ENCODE data around the gene HGF. TPM values are rescaled to one million over a fixed set of nuclear protein-coding genes. Genes with fewer than 3 reads are reported as not detected.

Gene HGF
- total and polyA plus RNA-seq, 2 experiments from 2014 or later: 13.4 to 33.2 TPM

DNA sequence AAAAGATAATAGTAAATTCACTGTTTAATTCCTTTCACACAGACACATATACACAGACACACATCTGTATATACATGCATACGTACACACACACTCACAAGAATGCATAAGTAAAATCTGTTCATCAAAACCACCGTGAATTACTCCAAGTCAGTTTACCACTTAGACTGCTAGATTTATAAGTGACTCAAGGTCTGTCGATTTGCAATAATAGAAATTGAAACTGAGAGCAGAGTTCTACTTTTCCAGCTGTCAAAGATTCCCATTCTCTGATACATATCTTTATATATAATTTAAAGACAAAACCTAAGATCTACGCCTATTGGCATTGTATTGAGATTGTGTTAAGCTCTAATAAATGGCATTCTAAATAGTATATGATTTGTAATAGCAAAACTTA is 9.9 kb upstream of the HGF start:
- no peak overlapping the region for H3K4me3 ChIP-seq
- H3K4me1 ChIP-seq (ENCODE audit: insufficient read depth): no peaks in the 10 kb centered on the region
- DNase-seq (ENCODE audit: low spot score): no peak
- H3K36me3 ChIP-seq (replicated peaks; ENCODE audit: insufficient read depth, low read depth): no peaks in the 10 kb centered on the region
- no peaks in the 10 kb centered on the region for H4K20me1 ChIP-seq (ENCODE audit: insufficient read depth, poor library complexity, severe bottlenecking)
- 96% methylated on average over 4 of the region's 4 CpGs for WGBS (ENCODE audit: low lambda C conversion rate, missing lambda C conversion rate)
- H3K9me2 ChIP-seq (replicated peaks; ENCODE audit: insufficient read depth): no peaks in the 10 kb centered on the region
- no peaks in the 10 kb centered on the region for H3K79me2 ChIP-seq
- H2AFZ ChIP-seq: no peak overlapping the region
- no peak overlapping the region for H3K4me2 ChIP-seq
- no peaks in the 10 kb centered on the region for H3K27me3 ChIP-seq
- no peak overlapping the region for H3K27ac ChIP-seq
- no peak for TF ChIP-seq EZH2phosphoT487 (IDR thresholded peaks at IDR 0.05; ENCODE audit: low read depth, severe bottlenecking, unreplicated experiment)
- TF ChIP-seq, protein P1, sequence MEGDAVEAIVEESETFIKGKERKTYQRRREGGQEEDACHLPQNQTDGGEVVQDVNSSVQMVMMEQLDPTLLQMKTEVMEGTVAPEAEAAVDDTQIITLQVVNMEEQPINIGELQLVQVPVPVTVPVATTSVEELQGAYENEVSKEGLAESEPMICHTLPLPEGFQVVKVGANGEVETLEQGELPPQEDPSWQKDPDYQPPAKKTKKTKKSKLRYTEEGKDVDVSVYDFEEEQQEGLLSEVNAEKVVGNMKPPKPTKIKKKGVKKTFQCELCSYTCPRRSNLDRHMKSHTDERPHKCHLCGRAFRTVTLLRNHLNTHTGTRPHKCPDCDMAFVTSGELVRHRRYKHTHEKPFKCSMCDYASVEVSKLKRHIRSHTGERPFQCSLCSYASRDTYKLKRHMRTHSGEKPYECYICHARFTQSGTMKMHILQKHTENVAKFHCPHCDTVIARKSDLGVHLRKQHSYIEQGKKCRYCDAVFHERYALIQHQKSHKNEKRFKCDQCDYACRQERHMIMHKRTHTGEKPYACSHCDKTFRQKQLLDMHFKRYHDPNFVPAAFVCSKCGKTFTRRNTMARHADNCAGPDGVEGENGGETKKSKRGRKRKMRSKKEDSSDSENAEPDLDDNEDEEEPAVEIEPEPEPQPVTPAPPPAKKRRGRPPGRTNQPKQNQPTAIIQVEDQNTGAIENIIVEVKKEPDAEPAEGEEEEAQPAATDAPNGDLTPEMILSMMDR (IDR thresholded peaks at IDR 0.05; ENCODE audit: poor library complexity): no peak
- TF ChIP-seq EZH2 (IDR thresholded peaks at IDR 0.05; ENCODE audit: borderline replicate concordance): no peak
- H3K9me3 ChIP-seq (ENCODE audit: low read depth): no peaks in the 10 kb centered on the region

GRCh38 chr7:81777697-81778096 is 7.8 kb upstream of the HGF start:
- Histone ChIP-seq H4K20me1 (ENCODE audit: insufficient read depth, poor library complexity, severe bottlenecking) (no peaks in the 10 kb centered on the region), H3K27ac (no peak overlapping the region), H3K4me3 (no peak overlapping the region), H3K27me3 (no peaks in the 10 kb centered on the region), H3K9me3 (ENCODE audit: low read depth) (no peaks in the 10 kb centered on the region), H3K79me2 (no peaks in the 10 kb centered on the region), H3K4me2 (no peak overlapping the region), H2AFZ (no peak overlapping the region), H3K4me1 (ENCODE audit: insufficient read depth) (no peaks in the 10 kb centered on the region), H3K9me2 (replicated peaks; ENCODE audit: insufficient read depth) (no peaks in the 10 kb centered on the region), H3K36me3 (replicated peaks; ENCODE audit: insufficient read depth, low read depth) (no peaks in the 10 kb centered on the region)
- TF ChIP-seq EZH2phosphoT487 (IDR thresholded peaks at IDR 0.05; ENCODE audit: low read depth, severe bottlenecking, unreplicated experiment) (no peak), EZH2 (IDR thresholded peaks at IDR 0.05; ENCODE audit: borderline replicate concordance) (no peak)
- TF ChIP-seq, protein P1 (IDR thresholded peaks at IDR 0.05; ENCODE audit: poor library complexity): no peak
- DNase-seq (ENCODE audit: low spot score): no peak

- Histone ChIP-seq H3K4me2 (no peak overlapping the region), H3K27ac (no peak overlapping the region), H3K27me3 (no peaks in the 10 kb centered on the region), H2AFZ (no peak overlapping the region), H3K4me3 (no peak overlapping the region), H3K9me2 (replicated peaks; ENCODE audit: insufficient read depth) (no peaks in the 10 kb centered on the region), H3K4me1 (ENCODE audit: insufficient read depth) (no peaks in the 10 kb centered on the region), H3K9me3 (ENCODE audit: low read depth) (no peaks in the 10 kb centered on the region), H3K79me2 (no peaks in the 10 kb centered on the region), H3K36me3 (replicated peaks; ENCODE audit: insufficient read depth, low read depth) (no peaks in the 10 kb centered on the region), H4K20me1 (ENCODE audit: insufficient read depth, poor library complexity, severe bottlenecking) (no peaks in the 10 kb centered on the region)
- WGBS (ENCODE audit: low lambda C conversion rate, missing lambda C conversion rate): 60% methylated on average over 5 of the region's 5 CpGs
- no peak for DNase-seq (ENCODE audit: low spot score)
- TF ChIP-seq, protein P1 (IDR thresholded peaks at IDR 0.05; ENCODE audit: poor library complexity): no peak
- TF ChIP-seq EZH2 (IDR thresholded peaks at IDR 0.05; ENCODE audit: borderline replicate concordance): no peak
- no peak for TF ChIP-seq EZH2phosphoT487 (IDR thresholded peaks at IDR 0.05; ENCODE audit: low read depth, severe bottlenecking, unreplicated experiment)
Measured at GRCh38 chr7:81776948-81777630, 7.2 kb upstream of the HGF start.

Data from hepatocyte (in vitro differentiated cells).